Dermis microvascular lymphatic vessel endothelial cell (primary cell): ENCODE results near the gene FES. TPM values are rescaled to one million over a fixed set of nuclear protein-coding genes. Genes with fewer than 3 reads are reported as not detected.
"Not testable (repeated sequence)": the region's sequence is repeated elsewhere in the genome, so short reads cannot be mapped to it uniquely, and the experiment has no call there.

Source experiments
- DNase-seq, 2 donors: peaks; one replicate each; pipeline versions ENCODE4 v3.0.0 to v3.0.0-alpha.2; 2010; ENCODE audit warnings: low read depth in 2 of 2
- total RNA-seq: library from RNA; depleted of rRNA; stranded (reverse); fragments of >200 nt; gene quantifications from 2 replicates; pipeline ENCODE4 v1.2.1, GENCODE V29; 2014

Gene FES
- total RNA-seq, 1 donor from 2014 or later, result 55.7 TPM

DNA sequence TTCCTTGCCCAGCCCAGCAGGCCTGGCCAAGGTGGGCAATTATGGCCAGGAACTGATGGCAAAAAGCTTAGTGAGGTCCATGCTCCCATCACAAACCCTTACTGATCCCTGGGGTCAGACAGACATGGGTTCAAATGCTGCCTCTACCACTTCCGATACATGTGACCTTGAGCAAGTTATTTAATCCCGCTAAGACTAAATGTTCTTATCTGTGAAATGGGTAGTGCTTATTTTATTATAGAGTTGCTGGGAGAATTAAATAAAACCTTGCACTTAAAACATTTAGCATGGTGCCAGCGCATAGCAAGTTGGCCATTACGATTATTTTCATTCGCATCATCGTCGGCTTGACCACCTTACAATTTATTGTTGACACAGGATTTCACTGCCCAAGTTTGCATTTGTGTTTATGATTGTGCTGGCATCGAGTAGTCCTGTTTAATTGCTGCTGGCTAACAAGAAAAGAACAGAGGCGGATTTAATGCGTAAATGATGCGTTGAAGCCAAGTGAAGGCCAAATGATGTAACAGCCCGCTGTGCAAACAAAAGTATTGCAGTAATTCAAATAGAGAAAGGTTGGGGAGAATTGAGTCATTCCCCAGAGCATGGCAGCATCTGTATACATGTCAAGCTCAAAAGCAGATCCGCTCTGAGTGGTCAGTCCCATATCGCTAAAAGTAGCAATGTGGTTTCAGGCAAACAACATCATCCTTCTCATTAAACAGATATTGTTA is 23.2 kb upstream of the FES start:
- no peak for DNase-seq

DNA sequence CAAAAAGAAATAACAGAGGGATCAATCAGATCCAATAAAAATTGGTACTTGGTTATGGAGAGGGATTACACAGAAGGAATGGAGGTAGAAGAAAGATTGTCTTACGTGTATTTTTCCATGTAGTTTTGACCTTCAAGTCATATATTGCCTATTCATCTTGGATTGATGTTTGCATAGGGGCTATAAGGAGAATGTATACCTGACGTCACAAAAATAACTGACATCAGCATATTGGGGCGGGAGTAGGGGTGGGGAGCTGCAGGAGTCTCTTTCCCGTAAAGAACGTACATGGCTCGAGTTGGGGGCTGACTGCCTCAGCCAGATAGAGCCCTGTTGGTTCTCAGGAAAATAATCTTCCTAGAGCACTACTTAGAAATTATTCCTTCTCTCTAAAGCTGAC is 21.8 kb upstream of the FES start:
- no peak for DNase-seq

DNA sequence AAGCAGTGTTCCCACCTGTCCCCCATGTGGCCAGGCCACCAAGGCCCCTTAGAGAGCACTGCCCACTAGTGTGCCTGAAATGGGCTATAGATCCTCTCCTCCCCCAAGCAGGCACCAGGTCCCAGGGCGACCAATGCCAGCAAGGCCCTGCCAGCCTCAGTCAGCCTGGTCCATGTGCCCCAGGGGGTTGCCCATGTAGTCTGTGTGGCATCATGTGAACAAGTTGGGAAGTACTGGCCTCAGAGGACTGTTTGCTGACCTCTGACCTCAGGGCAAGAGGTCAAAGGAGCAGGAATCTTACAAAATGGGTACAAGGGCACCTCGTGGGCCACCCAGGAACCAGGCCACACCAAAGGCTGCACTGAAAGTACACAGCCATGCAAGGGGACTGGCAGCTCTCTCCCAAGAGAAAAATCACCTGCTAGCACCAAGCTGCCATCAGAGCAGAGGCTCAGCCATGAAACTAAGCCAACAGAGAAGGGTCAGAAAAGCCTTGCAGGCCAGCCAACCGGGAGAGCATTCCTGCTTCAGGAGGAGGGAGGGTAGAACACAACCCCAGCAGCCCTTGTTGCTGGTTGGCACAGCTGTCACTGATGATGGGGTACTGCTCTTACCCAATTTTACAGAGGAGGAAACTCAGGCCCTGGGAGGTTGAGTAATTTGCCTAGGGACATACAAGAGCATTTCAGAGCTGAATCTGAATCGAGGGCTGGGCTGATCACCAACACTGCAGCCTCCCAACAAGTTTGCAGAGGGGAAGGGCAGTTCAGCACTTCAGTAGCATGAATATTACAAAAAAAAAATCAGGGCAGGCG is 21.1 kb upstream of the FES start:
- no peak for DNase-seq

DNA sequence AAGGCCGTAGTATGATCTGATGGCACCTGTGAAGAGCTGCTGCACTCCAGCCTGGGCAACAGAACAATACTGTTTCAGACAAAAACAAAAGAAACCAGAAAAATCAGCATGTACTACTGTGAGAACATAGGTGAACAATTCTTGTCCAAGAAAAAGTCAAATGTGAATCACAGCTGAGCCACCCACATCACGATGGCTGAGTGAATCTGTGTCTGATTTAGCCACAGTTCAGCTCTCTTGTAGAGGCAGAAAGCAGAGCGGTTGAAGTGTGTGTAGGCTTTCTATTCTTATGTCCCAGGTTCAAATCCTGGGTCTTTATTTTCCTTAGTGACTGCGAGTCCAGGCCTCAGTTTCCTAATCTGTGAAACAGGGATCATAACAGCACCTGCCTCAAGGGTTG is 20.3 kb upstream of the FES start:
- no peak for DNase-seq

DNA sequence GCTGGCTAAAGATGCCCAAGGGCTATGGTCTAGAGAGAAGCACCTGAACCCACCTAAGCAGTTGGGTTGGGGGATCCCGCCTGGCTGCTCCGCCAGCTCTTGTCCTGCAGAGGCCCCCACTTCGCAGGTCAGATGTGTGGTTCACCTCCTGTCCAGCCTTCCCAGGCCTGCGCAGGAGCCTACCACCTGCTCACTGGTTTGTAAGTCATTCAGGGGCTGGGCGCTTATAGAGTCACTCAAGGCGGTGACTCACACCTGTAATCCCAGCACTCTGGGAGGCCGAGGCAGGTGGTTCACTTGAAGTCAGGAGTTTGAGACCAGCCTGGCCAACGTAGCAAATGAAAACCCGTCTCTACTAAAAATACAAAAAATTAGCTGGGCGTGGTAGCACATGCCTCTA is 19.8 kb upstream of the FES start:
- DNase-seq, result no peak

DNA sequence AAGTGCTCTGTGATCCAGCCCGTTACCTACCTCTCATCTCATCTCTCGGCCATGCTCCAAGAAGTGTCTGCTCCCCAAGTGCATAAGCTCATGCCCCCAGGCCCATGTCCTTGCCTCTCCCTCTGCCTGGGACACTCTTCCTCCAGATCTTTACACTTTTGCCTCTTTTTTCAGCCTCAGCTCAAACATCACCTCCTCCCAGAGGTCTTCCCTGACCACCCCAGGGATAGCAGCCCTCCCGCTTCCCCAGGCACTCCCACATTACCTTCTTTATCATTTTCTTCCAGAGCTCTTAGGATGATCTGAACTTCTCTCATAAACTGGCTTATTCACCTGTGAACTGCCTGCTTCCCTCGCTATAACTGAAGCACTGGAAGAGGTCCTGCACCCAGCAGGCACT is 18.6 kb upstream of the FES start:
- no peak for DNase-seq

DNA sequence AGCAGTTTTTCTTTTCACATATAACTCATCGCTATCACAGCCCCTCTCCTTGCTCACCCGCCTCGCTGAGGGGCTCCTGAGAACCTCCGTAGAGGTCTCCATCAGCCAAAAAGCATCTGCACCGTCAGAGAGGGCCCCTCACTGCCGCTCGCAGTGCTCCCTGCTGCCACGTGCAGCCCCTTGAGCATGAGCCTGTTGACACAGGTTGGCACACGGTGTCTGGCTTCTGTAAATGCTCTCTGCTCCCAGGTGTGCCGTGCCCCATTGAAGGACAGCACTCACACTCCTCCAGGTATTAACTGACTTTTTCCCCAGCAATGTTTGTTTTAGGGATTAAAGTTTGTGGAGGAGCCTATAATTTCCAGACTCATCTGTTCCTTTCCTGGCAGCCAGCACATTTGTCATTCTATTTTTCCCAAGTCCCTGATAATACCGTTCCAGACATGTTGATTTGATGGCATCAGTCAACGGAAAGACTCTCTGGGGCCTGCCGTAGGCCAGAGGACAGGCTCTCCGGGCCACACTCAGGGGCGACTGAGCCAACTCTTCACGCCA is 18.1 kb upstream of the FES start:
- DNase-seq, result no peak

DNA sequence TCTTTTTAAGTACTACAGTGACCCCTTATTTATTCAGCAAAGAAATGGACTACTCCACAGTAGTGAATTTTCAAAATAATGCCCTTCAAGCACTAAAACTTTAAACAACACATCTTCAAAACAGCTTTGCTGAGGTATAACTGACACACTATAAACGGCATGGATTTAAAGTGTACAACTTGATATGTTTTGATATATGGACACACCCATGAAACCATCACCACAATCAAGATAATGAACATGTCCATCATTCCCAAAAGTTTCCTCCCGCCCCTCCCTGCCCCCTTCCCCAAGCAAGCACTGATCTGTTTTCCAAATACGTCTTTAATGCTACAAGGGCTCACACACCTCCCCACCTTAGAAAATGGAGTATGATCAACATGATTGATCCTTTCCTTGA is 17.5 kb upstream of the FES start:
- no peak for DNase-seq

DNA sequence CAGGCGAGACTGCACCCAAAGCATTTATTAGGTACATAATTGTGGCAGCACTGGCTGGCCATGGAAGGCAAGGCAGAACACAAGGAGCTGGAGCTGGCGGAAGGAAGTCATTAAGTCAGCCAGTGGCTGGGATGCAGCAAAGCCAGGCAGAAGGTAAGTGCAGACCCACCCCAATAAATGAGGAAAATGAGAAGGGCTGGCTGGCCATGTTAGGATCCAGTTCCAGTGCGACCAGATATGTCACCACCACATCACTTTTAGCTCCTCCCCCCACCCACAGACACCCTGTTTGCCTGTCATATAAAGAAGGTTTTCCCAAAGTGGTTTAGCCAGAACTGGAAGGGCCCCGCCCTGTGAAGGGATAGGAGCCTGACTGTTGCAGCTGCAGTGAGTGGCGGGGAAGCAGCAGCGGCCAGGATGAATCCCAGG is 16.0 kb upstream of the FES start, which contains the start of gene FURIN:
Gene FURIN, plus strand, starts transcription at position 328 of the 429 bp plus-strand sequence. CDS start 7,153 bp downstream, outside the sequence.
- DNase-seq, result no peak

DNA sequence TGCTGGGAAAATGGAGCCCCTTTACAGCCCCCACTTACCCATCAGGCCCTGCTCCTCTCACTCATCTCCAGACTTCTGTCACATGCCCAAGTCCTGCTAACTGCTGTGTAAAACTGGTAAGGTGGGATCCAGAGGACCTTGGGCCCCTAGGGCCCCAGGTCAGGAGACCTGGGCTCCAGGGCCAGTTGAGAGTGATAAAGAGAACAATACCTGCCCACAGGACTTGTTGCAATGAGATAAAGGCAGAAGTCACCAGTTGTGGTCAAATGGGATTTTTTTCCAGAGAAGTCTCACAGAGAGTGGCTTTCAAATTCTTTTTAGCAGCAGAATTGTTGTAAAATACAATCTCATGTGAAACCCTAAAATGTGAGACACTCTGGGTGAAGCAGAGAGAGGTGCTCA is 15.2 kb upstream of the FES start:
- DNase-seq, result no peak

DNA sequence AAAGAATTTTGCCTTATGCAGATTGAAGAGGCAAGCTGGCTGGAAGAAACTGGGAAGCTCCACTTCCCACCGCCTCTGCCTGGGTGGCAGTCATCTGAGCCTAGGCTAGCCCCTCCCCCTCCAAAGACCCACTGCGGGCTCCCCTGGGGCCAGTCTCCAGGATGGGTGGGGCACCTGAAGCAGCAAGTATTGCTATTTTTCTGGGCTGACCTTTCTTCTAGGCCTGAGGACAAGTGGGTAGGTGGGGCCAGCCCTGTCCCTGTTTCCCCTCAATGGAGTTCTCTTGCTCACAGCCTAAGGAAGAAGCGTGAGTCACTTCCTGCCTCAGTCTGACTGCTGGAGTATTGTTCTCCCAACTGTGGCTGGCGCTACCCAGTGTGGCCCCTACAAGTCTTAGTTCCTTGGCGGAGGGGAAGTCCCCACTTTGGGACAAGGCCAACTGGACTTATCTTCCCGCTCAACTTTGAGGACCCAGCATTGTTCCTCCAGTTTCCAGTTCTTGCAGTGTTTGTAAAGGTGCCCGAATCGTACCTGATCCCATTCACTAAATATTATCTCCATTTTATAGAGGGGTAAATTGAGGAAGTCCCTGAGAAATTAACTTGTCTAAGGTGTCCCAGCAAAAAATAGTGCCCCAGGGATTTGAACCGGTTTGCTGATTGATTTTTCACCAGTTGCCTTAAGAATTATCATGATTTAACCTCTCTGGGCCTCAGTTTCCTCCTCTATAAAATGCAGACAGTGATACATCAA is 14.5 kb upstream of the FES start:
- DNase-seq, result peak; percentile 29 to 96

DNA sequence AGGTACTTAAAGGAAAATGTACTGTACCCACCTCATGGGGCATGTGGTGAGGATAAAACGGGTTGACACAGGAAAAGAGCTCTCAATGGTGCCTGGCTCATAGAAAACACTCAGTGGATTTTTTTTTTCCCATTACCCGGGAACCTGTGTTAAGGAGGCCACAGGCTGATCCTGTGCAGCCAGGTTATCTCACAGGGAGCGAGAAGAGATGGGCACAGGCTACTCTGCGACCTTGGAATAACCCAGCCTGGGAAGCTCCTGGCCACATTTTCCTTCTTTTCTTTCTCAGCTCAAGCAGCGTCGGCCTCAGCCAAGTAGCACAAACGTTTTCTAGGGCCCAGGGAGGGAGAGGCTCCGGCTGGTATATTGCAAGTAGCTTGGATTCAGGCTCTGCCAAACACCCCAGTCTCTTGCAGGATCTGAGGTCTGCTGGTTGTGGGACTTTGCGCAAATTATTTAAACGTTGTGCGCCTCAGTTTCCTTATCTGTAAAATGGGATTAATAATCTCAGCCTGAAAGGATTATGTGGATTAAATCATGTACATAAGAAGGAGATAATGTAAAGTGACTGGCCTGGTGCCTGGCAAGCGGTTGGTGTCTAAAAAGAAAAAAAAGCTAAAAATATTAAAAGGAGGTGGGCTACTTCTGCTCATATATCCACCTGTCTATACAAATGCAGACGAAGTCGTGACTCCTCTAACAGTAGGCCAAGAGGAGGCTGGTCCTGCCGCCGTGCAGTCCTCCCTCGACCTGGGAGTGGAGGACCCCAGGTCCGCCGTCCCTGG is 13.8 kb upstream of the FES start:
- DNase-seq, result peak in 1 of 2 donors; percentile 47

DNA sequence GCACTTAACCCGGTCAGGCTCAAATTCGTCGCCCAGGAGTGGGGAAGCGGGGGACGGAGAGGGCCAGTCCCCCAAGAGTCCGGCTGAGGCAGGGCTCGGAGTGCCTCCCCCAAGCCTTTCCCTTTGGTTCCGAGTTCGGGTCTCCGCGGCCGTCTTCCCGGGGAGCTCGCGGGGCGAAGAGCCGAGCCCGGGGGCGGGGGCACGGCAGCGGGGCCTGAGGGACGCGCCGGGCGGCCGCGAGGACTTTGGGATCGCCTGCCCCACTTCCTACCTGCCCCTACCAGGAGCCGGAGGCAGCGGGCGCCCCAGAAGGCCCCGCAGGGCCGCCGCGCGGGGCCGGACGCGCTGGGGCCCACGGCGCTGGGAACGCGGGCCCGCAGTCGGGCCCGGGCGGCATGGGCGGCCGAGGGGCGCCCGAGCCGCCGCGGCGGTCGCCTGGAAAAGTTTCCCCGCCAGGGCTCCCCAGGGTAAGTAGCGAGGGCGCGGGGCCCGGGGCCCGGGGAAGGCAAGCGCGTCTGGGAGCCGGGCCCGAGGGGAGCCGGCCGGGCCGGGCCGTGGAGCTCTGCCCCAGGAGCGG is 13.1 kb upstream of the FES start:
- DNase-seq, result peak in 1 of 2 donors; percentile 38

DNA sequence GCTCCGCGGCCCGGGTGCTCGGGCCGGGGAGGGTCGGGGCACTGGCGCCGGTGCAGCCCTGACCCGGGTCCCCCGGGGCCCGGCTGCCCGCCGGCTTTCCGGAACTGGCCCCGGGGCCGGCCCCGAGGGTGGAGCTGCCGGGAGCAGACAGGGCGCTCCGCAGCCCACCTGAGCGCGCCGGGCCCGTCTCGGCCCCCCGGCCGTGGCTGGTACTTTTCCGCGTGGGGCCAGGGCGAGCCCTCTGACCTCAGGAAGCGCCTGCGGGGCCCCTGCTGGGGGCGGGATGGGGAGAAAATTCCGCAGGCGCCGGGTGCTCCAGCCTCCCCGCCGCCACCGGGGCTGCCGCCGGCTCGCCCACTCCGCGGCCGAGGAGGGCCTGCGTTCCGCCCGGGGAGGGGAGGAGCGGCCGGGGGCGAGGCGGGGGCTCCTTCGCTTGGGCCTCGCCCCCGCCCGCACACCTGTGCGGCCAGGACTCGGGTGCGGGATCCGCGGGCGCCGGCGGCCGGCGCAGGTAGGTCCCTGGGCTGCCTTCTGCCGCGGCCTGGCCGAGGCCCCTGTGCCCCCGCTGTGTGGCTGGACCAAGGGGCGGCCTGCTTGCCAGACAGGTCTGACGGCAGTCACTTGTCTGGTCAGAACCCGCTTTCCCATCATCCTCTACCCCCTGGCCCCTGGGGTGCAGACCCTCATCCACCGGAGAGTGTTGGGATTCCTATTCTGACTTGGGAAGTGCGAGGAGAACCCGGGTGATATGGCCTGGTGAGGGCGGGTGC is 12.4 kb upstream of the FES start:
- peak in 1 of 2 donors; percentile 34 for DNase-seq

DNA sequence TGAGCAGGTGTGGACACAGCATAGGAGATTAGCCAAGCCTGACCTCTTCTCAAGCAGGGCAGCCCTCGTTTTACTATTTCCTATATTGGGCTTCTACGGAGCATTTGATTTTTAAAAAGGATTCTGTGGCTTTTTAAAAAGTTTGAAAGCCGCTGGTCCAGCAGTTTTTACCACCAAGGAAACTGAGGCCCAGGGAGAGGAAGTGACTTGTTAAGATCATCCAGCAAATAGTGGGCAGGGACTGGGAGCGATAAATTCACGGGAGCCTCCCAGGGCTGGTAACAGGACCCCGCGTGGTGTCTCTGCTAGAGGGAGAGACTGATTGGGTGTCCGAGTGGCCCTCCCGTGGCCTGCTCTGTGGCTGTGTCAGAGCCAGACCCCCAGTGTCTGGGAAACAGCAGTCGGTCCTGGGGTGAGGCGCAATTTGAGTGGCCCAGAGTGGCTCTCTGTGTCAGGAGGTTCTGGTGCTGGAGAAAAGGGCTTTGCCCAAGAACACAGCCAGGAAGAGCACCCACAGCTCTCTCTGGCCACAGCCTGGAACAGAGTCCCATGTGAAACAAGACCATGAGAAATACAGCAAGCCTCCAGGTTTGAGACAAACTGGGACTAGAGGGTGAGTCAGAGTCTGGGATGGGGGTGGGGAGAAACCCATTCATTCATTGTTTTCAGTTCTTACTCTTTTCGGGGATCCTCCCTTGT is 11.7 kb upstream of the FES start:
- peak in 1 of 2 donors; percentile 78 for DNase-seq

DNA sequence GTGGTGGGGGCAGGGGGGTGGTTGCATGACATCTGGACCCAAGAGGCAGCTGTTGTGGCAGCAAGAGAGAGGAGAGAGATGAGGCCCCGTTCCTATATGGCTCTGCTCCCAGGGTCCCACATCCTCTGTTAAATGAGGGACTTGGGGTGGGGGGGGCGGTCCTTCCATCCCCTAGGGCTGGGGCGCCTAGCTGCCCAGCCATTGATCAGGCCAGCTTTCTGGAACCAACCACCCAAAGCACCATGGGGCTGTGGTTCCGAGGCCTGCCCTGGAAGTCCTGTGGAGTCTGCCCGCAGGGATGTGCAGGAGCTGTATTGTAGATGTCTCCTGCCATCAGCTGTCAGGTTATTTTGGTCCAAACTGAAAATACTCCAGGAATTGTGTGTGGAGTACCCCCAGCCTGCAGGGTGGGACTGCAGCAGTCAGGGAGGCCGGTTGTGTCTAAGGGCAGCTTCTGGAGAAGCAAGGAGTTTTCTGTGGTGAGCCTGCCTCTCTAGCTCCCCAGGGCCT is 10.8 kb upstream of the FES start:
- no peak for DNase-seq

DNA sequence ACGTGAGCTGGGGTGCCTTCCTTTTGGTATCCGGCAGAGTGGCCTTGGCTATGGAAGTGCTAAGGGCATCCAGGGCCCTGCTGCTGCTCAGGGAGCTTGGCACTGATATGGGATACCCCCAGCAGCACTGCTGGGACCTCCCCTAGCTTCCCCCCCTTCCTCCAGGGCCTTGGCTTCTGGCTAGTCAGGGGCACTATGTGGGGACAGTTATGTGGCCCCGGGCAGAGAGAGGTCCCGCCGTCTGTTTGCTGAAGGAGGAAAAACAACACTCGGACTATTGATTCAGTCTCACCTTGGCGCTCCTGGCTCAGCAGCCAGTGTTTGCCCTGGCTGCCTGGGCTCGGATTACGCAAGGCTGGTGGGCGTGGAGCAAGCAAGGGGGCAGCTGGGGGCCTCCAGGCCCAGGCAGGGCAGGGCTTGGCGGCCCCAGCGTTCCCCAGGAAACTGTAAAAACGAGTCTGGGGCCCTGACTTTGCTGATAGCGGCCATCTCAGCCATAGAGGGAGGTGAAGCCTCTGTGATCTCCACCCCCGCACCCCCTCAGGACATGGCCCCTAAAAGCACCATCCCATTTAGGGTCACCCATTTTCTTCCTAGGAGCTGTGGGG is 10.2 kb upstream of the FES start:
- peak in 1 of 2 donors; percentile 46 for DNase-seq

DNA sequence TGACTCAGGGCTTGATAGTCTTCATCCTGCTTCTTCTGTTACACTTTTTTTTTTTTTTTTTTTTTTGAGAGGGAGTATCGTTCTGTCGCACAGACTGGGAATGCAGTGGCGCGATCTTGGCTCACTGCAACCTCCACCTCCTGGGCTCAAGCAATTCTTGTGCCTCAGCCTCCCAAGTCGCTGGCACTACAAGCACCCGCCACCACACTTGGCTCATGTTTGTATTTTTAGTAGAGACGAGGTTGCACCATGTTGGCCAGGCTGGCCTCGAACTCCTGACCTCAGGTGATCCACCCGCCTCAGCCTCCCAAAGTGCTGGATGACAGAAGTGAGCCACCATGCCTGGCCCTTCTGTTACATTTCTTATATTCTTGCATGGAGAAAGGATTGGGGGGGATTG is 9.3 kb upstream of the FES start:
- DNase-seq, result not testable (repeated sequence)
